Renal cortical epithelial cell (primary cell): Measurements from ENCODE around the gene CYP4A22. TPM values are rescaled to one million over a fixed set of nuclear protein-coding genes. Genes with fewer than 3 reads are reported as not detected.
A peak's percentile ranks its signal among the peaks of the same experiment; 100 is the strongest.
"Not testable (repeated sequence)": the region's sequence is repeated elsewhere in the genome, so short reads cannot be mapped to it uniquely, and the experiment has no call there.

ENCODE experiments used
- DNase-seq: peaks from one replicate; pipeline ENCODE4 v3.0.0-alpha.2; 2011; ENCODE audit warnings: low read depth
- total RNA-seq: library from RNA; depleted of rRNA; stranded (reverse); fragments of >200 nt; gene quantifications from 2 replicates; pipeline ENCODE4 v1.2.3, GENCODE V29; 2014

CYP4A22 gene
- not detected in 2 replicates for total RNA-seq

GRCh38 chr1:47137198-47137597 lies at the start of gene CYP4A22:
CYP4A22 (plus strand) TSS chr1:47137441; CDS start chr1:47137486, 45 bp downstream.
- DNase-seq = no peak

GRCh38 chr1:47089356-47089755 lies 47.9 kb upstream of the CYP4A22 start:
- peak; percentile 22 for DNase-seq

GRCh38 chr1:47091476-47091875 lies 45.8 kb upstream of the CYP4A22 start:
- not testable (repeated sequence) for DNase-seq

- DNase-seq = peak; percentile 23
These were observed 32.4 kb upstream of the CYP4A22 start for GRCh38 chr1:47104816-47105215.

GRCh38 chr1:47106792-47107191 lies 30.4 kb upstream of the CYP4A22 start:
- DNase-seq = no peak

GRCh38 chr1:47107851-47108574 lies 29.2 kb upstream of the CYP4A22 start:
- DNase-seq = peak; percentile 79

- peak; percentile 67 for DNase-seq
These were observed 27.8 kb upstream of the CYP4A22 start for GRCh38 chr1:47109482-47109881.

- DNase-seq = no peak
These were observed 24.1 kb upstream of the CYP4A22 start for GRCh38 chr1:47113178-47113577.

- not testable (repeated sequence) for DNase-seq
These were observed 16.2 kb upstream of the CYP4A22 start for GRCh38 chr1:47121039-47121438.

- DNase-seq = not testable (repeated sequence)
These were observed 12.4 kb upstream of the CYP4A22 start for GRCh38 chr1:47124834-47125233.

GRCh38 chr1:47126997-47127396 lies 10.2 kb upstream of the CYP4A22 start:
- DNase-seq = not testable (repeated sequence)

- DNase-seq = no peak
These were observed 9.0 kb upstream of the CYP4A22 start for GRCh38 chr1:47128221-47128620.

GRCh38 chr1:47128854-47129253 lies 8.4 kb upstream of the CYP4A22 start:
- DNase-seq = peak; percentile 70

- DNase-seq = peak; percentile 58
These were observed 7.6 kb upstream of the CYP4A22 start for GRCh38 chr1:47129489-47130230.

- DNase-seq = not testable (repeated sequence)
These were observed 4.6 kb upstream of the CYP4A22 start for GRCh38 chr1:47132665-47133064.

- no peak for DNase-seq
These were observed 829 bp downstream of the CYP4A22 start for GRCh38 chr1:47137925-47138615.

- DNase-seq = not testable (repeated sequence)
These were observed 3.1 kb downstream of the CYP4A22 start for GRCh38 chr1:47140358-47140757.

- peak; percentile 6 for DNase-seq
These were observed 6.4 kb downstream of the CYP4A22 start for GRCh38 chr1:47143654-47144053.

- not testable (repeated sequence) for DNase-seq
These were observed 9.3 kb downstream of the CYP4A22 start for GRCh38 chr1:47146495-47146894.

- no peak for DNase-seq
These were observed 10.0 kb downstream of the CYP4A22 start for GRCh38 chr1:47147047-47147785.

- DNase-seq = not testable (repeated sequence)
These were observed 11.9 kb downstream of the CYP4A22 start for GRCh38 chr1:47149162-47149561.

GRCh38 chr1:47156457-47156856 lies 19.2 kb downstream of the CYP4A22 start:
- DNase-seq = not testable (repeated sequence)
